H9 (cell line): ENCODE results near the gene KRTAP10-12. TPM values are rescaled to one million over a fixed set of nuclear protein-coding genes. Genes with fewer than 3 reads are reported as not detected.

Experiments used
- DNase-seq: peaks from one replicate; pipeline ENCODE4 v3.0.0-alpha.2; 2017
- H2AFZ ChIP-seq: one replicate; pipeline ENCODE4 v1.6.1; 2013; ENCODE audit warnings: mild to moderate bottlenecking, low read length, control low read depth, moderate library complexity
- H2AK5ac ChIP-seq: 2 replicates; pipeline ENCODE4 v1.6.1; 2013; ENCODE audit warnings: low read length, control low read depth, mixed read lengths; ENCODE audit not compliant: insufficient read length
- H2BK120ac ChIP-seq: one replicate; pipeline ENCODE4 v1.6.1; 2013; ENCODE audit warnings: low read depth, mild to moderate bottlenecking, low read length, control low read depth, inconsistent platforms; ENCODE audit not compliant: poor library complexity, severe bottlenecking
- H2BK12ac ChIP-seq: 2 replicates; pipeline ENCODE4 v1.6.1; 2013; ENCODE audit warnings: low read length, control low read depth, mixed read lengths, low read depth; ENCODE audit not compliant: insufficient read length
- H2BK15ac ChIP-seq: 2 replicates; pipeline ENCODE4 v1.6.1; 2013; ENCODE audit warnings: low read depth, low read length, control low read depth
- H2BK20ac ChIP-seq: one replicate; pipeline ENCODE4 v1.6.1; 2013; ENCODE audit warnings: low read depth, mild to moderate bottlenecking, low read length, control low read depth, inconsistent platforms; ENCODE audit not compliant: poor library complexity, severe bottlenecking
- H2BK5ac ChIP-seq: 2 replicates; pipeline ENCODE4 v1.6.1; 2013; ENCODE audit warnings: low read length, control low read depth, mixed read lengths; ENCODE audit not compliant: insufficient read length
- H3K14ac ChIP-seq: 2 replicates; pipeline ENCODE4 v1.6.1; 2013; ENCODE audit warnings: low read length, control low read depth; ENCODE audit not compliant: insufficient read depth
- H3K18ac ChIP-seq: 2 replicates; pipeline ENCODE4 v1.6.1; 2013; ENCODE audit warnings: low read depth, mild to moderate bottlenecking, mixed read lengths, low read length, control low read depth; ENCODE audit not compliant: insufficient read length
- H3K23ac ChIP-seq: 2 replicates; pipeline ENCODE4 v1.6.1; 2013; ENCODE audit warnings: low read length, control low read depth, mixed read lengths, low read depth; ENCODE audit not compliant: insufficient read length
- H3K23me2 ChIP-seq: 2 replicates; pipeline ENCODE4 v1.6.1; 2013; ENCODE audit warnings: low read depth, mild to moderate bottlenecking, mixed read lengths, low read length, control low read depth; ENCODE audit not compliant: insufficient read length, poor library complexity, severe bottlenecking
- H3K27ac ChIP-seq: 2 replicates; pipeline ENCODE4 v1.5.1; 2013; ENCODE audit warnings: low read length, control low read depth, mixed read lengths, low read depth; ENCODE audit not compliant: insufficient read length
- H3K27me3 ChIP-seq: 2 replicates; pipeline ENCODE4 v1.6.1; 2013; ENCODE audit warnings: low read length, control low read depth, inconsistent platforms; ENCODE audit not compliant: insufficient read depth
- H3K4ac ChIP-seq: 2 replicates; pipeline ENCODE4 v1.6.1; 2013; ENCODE audit warnings: low read depth, mild to moderate bottlenecking, control low read depth, inconsistent platforms, low read length, moderate library complexity
- H3K4me1 ChIP-seq: 2 replicates; pipeline ENCODE4 v1.6.1; 2013; ENCODE audit warnings: low read length, control low read depth, inconsistent platforms; ENCODE audit not compliant: insufficient read depth
- H3K4me2 ChIP-seq: 2 replicates; pipeline ENCODE4 v1.6.1; 2013; ENCODE audit warnings: low read length, control low read depth, mixed read lengths; ENCODE audit not compliant: insufficient read length, insufficient read depth
- H3K56ac ChIP-seq: 2 replicates; pipeline ENCODE4 v1.6.1; 2013; ENCODE audit warnings: low read depth, mild to moderate bottlenecking, mixed read lengths, low read length, control low read depth; ENCODE audit not compliant: insufficient read length
- H3K79me1 ChIP-seq: 2 replicates; pipeline ENCODE4 v1.6.1; 2013; ENCODE audit warnings: low read depth, mild to moderate bottlenecking, moderate library complexity, low read length, control low read depth, inconsistent platforms; ENCODE audit not compliant: insufficient read depth, poor library complexity, severe bottlenecking
- H3K79me2 ChIP-seq: 2 replicates; pipeline ENCODE4 v1.6.1; 2013; ENCODE audit warnings: low read length, control low read depth, inconsistent platforms; ENCODE audit not compliant: insufficient read depth
- H3K9ac ChIP-seq: 2 replicates; pipeline ENCODE4 v1.6.1; 2013; ENCODE audit warnings: low read length, control low read depth, mixed read lengths; ENCODE audit not compliant: insufficient read length; ENCODE audit errors: extremely low read depth
- H3K9me3 ChIP-seq: one replicate; pipeline ENCODE4 v1.6.1; 2013; ENCODE audit warnings: low read depth, low read length, inconsistent platforms; ENCODE audit not compliant: control insufficient read depth
- H3T11ph ChIP-seq: one replicate; pipeline ENCODE4 v1.6.1; 2013; ENCODE audit warnings: mild to moderate bottlenecking, low read length, control low read depth, inconsistent platforms
- H4K20me1 ChIP-seq: one replicate; pipeline ENCODE4 v1.6.1; 2013; ENCODE audit not compliant: control insufficient read depth, insufficient read length, insufficient read depth
- H4K5ac ChIP-seq: 2 replicates; pipeline ENCODE4 v1.6.1; 2013; ENCODE audit warnings: low read depth, mild to moderate bottlenecking, mixed read lengths, low read length, control low read depth; ENCODE audit not compliant: insufficient read length
- H4K8ac ChIP-seq: replicated peaks from 2 replicates; pipeline ENCODE4 v1.6.1; 2013; ENCODE audit warnings: low read length, control low read depth, mixed read lengths, low read depth; ENCODE audit not compliant: insufficient read length
- H4K91ac ChIP-seq: 2 replicates; pipeline ENCODE4 v1.6.1; 2013; ENCODE audit warnings: low read depth, mild to moderate bottlenecking, moderate library complexity, mixed read lengths, low read length, control low read depth; ENCODE audit not compliant: insufficient read length
- H3K27ac Mint-ChIP-seq, 3 experiments: 2 replicates in 2 of 3; 3 replicates in 1 of 3; pipeline ENCODE4 v1.8.0; 2020 to 2021; ENCODE audit warnings: mixed read lengths in 3 of 3, mild to moderate bottlenecking in 1 of 3, moderate library complexity in 1 of 3
- H3K27me3 Mint-ChIP-seq: 2 replicates; pipeline ENCODE4 v1.8.0; 2021; ENCODE audit warnings: low read depth, mild to moderate bottlenecking, moderate library complexity, mixed read lengths
- H3K36me3 Mint-ChIP-seq, 3 experiments: 2 replicates in 2 of 3; 3 replicates in 1 of 3; pipeline ENCODE4 v1.8.0; 2020 to 2021; ENCODE audit warnings: low read depth in 3 of 3, mixed read lengths in 3 of 3; ENCODE audit not compliant: insufficient read depth in 1 of 3
- H3K4me1 Mint-ChIP-seq, 2 experiments: 2 replicates each; pipeline ENCODE4 v1.8.0; 2020; ENCODE audit warnings: mixed read lengths in 2 of 2
- H3K4me3 Mint-ChIP-seq, 2 experiments: 2 replicates in 1 of 2; 3 replicates in 1 of 2; pipeline ENCODE4 v1.8.0; 2020 to 2021; ENCODE audit warnings: mild to moderate bottlenecking in 2 of 2, mixed read lengths in 2 of 2, moderate library complexity in 1 of 2
- H3K9me3 Mint-ChIP-seq, 2 experiments: 2 replicates in 1 of 2; 3 replicates in 1 of 2; pipeline ENCODE4 v1.8.0; 2020; ENCODE audit warnings: mild to moderate bottlenecking in 2 of 2, mixed read lengths in 2 of 2, moderate library complexity in 1 of 2
- CTCF ChIP-seq: fragments of 200-600 bp; sonication (generic); conservative IDR thresholded peaks from 3 replicates; pipeline ENCODE4 v1.8.0; 2021; ENCODE audit warnings: antibody characterized with exemption, mild to moderate bottlenecking
- WGBS: extraction: QIAGEN DNeasy Blood & Tissue Kit; methylation state at CpG from one replicate; pipeline ENCODE4 v1.1.7; 2013; ENCODE audit warnings: missing lambda C conversion rate, low lambda C conversion rate, mixed read lengths; ENCODE audit not compliant: insufficient read length; ENCODE audit errors: extremely low coverage; 5-methylcytosine and 5-hydroxymethylcytosine counted together
- total RNA-seq: library from RNA; stranded (reverse); gene quantifications from 2 replicates; pipeline ENCODE4 v1.2.1, GENCODE V29; 2021

Gene KRTAP10-12
- total RNA-seq, 1 experiment from 2014 or later: not detected

GRCh38 chr21:44720170-44720569 lies 23.2 kb downstream of the KRTAP10-12 start:
- Mint-ChIP-seq H3K4me1 (peaks cover 24 to 28% of the 10 kb centered on the region in 2 experiments), H3K9me3 (peaks cover 0 to 4% of the 10 kb centered on the region in 2 experiments; a peak in 2 of 5 replicates), H3K27me3 (peaks cover 26% of the 10 kb centered on the region), H3K36me3 (no peaks in the 10 kb centered on the region; a peak in 1 of 7 replicates), H3K27ac (no peak overlapping the region), H3K4me3 (no peak overlapping the region)
- no peak overlapping the region for H3K27ac ChIP-seq
- no peaks in the 10 kb centered on the region for H3K23me2 ChIP-seq
- no peak overlapping the region for H2AK5ac ChIP-seq
- H3K14ac ChIP-seq: no peak overlapping the region
- H2BK120ac ChIP-seq: no peak overlapping the region
- no peaks in the 10 kb centered on the region for H3K79me1 ChIP-seq
- no peak overlapping the region for H2BK15ac ChIP-seq
- no CpG with 5 or more reads among the region's 2 CpGs for WGBS
- H3K4ac ChIP-seq: no peak overlapping the region
- no peak overlapping the region for H2AFZ ChIP-seq
- H3K18ac ChIP-seq: no peak overlapping the region
- no peak overlapping the region for H2BK12ac ChIP-seq
- no peak overlapping the region for H4K5ac ChIP-seq
- H3K4me1 ChIP-seq: no peaks in the 10 kb centered on the region
- peak; percentile 3 for DNase-seq
- no peak overlapping the region for H3K9ac ChIP-seq
- no peak overlapping the region for H4K91ac ChIP-seq
- H3K79me2 ChIP-seq: no peaks in the 10 kb centered on the region
- no peaks in the 10 kb centered on the region; the same call in 1 of the 2 replicates for H3K27me3 ChIP-seq
- H3K23ac ChIP-seq: no peak overlapping the region
- no peak overlapping the region for H3K4me2 ChIP-seq
- H3K9me3 ChIP-seq: no peaks in the 10 kb centered on the region
- H3K56ac ChIP-seq: no peak overlapping the region
- H2BK20ac ChIP-seq: no peak overlapping the region
- TF ChIP-seq CTCF: no peak
- no peak overlapping the region for H2BK5ac ChIP-seq
- no peaks in the 10 kb centered on the region for H4K20me1 ChIP-seq
- H4K8ac ChIP-seq: no peak overlapping the region
- no peak overlapping the region for H3T11ph ChIP-seq
